GM20000 (cell line): ENCODE data around the gene FRZB.

Experiments used
- DNase-seq: peaks from one replicate; pipeline ENCODE4 v3.0.0; 2012; ENCODE audit warnings: low spot score
- TF ChIP-seq, protein P1 (sequence below): IDR thresholded peaks from 2 replicates; pipeline ENCODE4 v1.5.1; 2012; ENCODE audit warnings: mild to moderate bottlenecking, control low read depth; ENCODE audit errors: extremely low read depth, missing control alignments

The FRZB gene

DNA sequence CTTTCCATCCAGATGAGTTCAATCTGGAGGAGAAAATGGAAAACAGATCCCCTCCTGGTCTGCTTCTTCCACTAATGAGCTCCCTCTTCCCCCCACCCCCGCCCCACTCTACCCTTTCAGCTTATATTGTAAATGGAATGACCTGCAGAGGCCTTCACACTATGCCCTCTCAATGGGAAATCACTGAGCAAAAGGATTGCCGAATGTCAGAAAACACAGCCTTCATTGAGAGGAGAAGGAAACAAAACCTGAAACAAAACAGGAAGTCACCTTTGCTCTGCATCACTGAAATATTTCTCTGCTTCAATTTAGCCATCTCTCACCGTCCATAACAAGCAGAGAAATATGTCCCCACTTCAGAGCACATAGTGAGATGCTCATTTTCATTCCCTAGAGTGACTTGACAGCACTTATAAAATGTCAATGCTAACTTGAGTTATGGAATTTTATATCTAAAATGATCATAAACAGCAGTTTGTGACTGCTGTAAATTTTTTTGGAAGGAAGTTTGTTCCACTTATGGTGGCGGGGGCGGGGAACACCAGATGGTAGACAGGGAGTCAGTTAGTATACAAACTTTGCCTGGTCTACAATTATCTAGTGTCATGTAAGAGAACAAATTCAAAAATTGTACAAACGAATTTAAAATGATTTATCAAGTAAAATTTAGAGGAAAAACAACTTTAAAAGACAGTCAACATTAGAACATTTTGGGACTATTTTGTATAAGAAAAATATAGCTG is 1.8 kb upstream of the FRZB start:
- TF ChIP-seq, protein P1, sequence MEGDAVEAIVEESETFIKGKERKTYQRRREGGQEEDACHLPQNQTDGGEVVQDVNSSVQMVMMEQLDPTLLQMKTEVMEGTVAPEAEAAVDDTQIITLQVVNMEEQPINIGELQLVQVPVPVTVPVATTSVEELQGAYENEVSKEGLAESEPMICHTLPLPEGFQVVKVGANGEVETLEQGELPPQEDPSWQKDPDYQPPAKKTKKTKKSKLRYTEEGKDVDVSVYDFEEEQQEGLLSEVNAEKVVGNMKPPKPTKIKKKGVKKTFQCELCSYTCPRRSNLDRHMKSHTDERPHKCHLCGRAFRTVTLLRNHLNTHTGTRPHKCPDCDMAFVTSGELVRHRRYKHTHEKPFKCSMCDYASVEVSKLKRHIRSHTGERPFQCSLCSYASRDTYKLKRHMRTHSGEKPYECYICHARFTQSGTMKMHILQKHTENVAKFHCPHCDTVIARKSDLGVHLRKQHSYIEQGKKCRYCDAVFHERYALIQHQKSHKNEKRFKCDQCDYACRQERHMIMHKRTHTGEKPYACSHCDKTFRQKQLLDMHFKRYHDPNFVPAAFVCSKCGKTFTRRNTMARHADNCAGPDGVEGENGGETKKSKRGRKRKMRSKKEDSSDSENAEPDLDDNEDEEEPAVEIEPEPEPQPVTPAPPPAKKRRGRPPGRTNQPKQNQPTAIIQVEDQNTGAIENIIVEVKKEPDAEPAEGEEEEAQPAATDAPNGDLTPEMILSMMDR: no peak
- DNase-seq: no peak

GRCh38 chr2:182867426-182868053 is 1.1 kb upstream of the FRZB start:
- DNase-seq: no peak
- TF ChIP-seq, protein P1: no peak

GRCh38 chr2:182866095-182866460 is 359 bp downstream of the FRZB start:
- no peak for DNase-seq
- TF ChIP-seq, protein P1: no peak

GRCh38 chr2:182864949-182865570 is 1.4 kb downstream of the FRZB start:
- DNase-seq: no peak

DNA sequence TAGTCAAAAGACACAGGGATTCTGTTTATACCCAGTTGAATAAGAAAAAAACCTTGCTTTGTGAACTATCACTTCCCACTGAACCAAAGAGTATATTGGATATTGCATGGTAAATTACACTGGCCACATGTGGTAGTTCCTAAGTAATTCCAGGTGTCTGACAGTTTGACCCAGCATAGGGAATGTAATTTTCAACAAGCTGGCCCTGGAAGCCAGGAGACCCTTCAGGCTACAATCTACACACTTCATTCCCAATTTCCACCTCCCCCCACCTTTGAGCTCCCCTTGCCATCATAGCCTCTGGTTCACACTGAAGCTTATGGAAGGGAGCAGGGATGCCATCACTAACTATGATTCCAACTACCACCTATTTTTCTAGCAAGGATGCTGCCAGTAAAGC is 2.8 kb downstream of the FRZB start:
- TF ChIP-seq, protein P1: no peak
- no peak for DNase-seq

More at GRCh38 chr2:182864949-182865570, 1.4 kb downstream of the FRZB start:
- TF ChIP-seq, protein P1: no peak

- DNase-seq: no peak
- TF ChIP-seq, protein P1: no peak
Observed at GRCh38 chr2:182862091-182862490, 4.3 kb downstream of the FRZB start.

DNA sequence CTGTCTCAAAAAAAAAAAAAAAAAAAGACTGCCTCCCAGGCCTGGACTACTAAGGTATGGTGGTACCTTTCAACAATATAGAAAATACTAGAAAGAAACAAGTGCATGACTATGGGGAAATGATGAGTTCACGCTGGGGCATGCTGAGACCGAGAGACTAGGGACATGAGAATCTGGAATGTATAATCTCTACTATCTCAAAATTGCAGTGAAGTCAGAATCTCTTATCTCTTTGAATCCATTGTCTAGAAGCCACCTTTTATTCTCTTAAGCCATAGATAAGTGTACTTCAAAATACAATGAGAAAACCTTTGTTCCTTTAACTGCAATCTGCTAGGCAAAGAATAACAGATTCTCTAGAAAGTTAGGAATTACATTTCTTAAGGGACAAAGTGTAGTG is 5.6 kb downstream of the FRZB start:
- TF ChIP-seq, protein P1: no peak
- no peak for DNase-seq
